Upper lobe of left lung (tissue), 6 donors: ENCODE measurements around the gene PRKCZ. TPM values are rescaled to one million over a fixed set of nuclear protein-coding genes. Genes with fewer than 3 reads are reported as not detected.

Source experiments
- ATAC-seq, 2 donors: fragments of 200-7000 bp; cut with Tn5 transposase; one replicate each; pipeline ENCODE4 v1.9.1; 2022; ENCODE audit warnings: mild to moderate bottlenecking in 2 of 2, moderate library complexity in 2 of 2; ENCODE audit not compliant: low FRiP score in 2 of 2
- DNase-seq, 2 donors: peaks; one replicate each; pipeline ENCODE4 v3.0.0-alpha.2; 2019 to 2020
- H3K27ac ChIP-seq, 4 donors: fragments of 200-600 bp; sonication (generic); one replicate each; pipeline ENCODE4 v1.5.1; 2016 to 2019
- H3K27me3 ChIP-seq, 4 donors: fragments of 200-600 bp; sonication (generic); one replicate each; pipeline ENCODE4 v1.5.1; 2017 to 2019
- H3K36me3 ChIP-seq, 4 donors: fragments of 200-600 bp; sonication (generic); one replicate each; pipeline ENCODE4 v1.5.1; 2016 to 2019
- H3K4me1 ChIP-seq, 4 donors: fragments of 200-600 bp; sonication (generic); one replicate each; pipeline ENCODE4 v1.5.1; 2018 to 2019
- H3K4me3 ChIP-seq, 4 donors: fragments of 200-600 bp; sonication (generic); one replicate each; pipeline ENCODE4 v1.5.1; 2017 to 2019; ENCODE audit warnings: mild to moderate bottlenecking in 2 of 4, moderate library complexity in 1 of 4
- H3K9me3 ChIP-seq, 4 donors: fragments of 200-600 bp; sonication (generic); one replicate each; pipeline ENCODE4 v1.5.1; 2018 to 2019
- EP300 ChIP-seq, 4 donors: sonication (generic); formaldehyde crosslinking; IDR thresholded peaks; one replicate each; pipeline ENCODE4 v1.5.1; 2017; ENCODE audit warnings: antibody characterized with exemption in 4 of 4, control low read depth in 2 of 4
- POLR2A ChIP-seq, 4 donors: fragments of 450-650 bp; IDR thresholded peaks; one replicate each; pipeline ENCODE4 v1.5.1; 2016 to 2017; ENCODE audit warnings: antibody characterized with exemption in 4 of 4, mild to moderate bottlenecking in 2 of 4
- POLR2AphosphoS5 ChIP-seq, 2 donors: sonication (generic); formaldehyde crosslinking; IDR thresholded peaks; one replicate each; pipeline ENCODE4 v1.5.1; 2017; ENCODE audit warnings: antibody characterized with exemption in 2 of 2
- WGBS, 2 donors: methylation state at CpG; one replicate each; pipeline ENCODE4 v1.1.5; 2017 to 2018; 5-methylcytosine and 5-hydroxymethylcytosine counted together
- total RNA-seq, 6 donors: library from RNA; depleted of rRNA in 4 of 6; stranded (reverse); fragments of >200 nt in 4 of 6; gene quantifications; one replicate each; pipeline versions ENCODE4 v1.1.0 to v1.2.1, GENCODE V29; 2016 to 2021
- TF ChIP-seq, protein P1 (sequence below), 6 experiments: fragments of 450-650 bp in 4 of 6; fragments of 200-600 bp in 2 of 6; sonication (generic) in 2 of 6; IDR thresholded peaks; one replicate each; pipeline ENCODE4 v1.5.1; 2016 to 2019; ENCODE audit warnings: antibody characterized with exemption in 6 of 6
- donor health status: DM: no; HTN: no; CAD: no; lungs with moderate emphysema.
- donor health status: DM: no; HTN: yes; CAD: no; lungs with severe emphysema.

Gene PRKCZ
- 100 to 1,000 TPM; 107 to 169 (median 138) TPM for total RNA-seq

GRCh38 chr1:2049718-2050431, at the start of gene PRKCZ:
TSS of gene PRKCZ (plus strand) at chr1:2050411. CDS start at chr1:2050631, 220 bp downstream.
- Histone ChIP-seq H3K4me1 (peaks cover 14 to 53% (median 26%) of the 10 kb centered on the region in 4 donors), H3K9me3 (no peaks in the 10 kb centered on the region), H3K36me3 (no peaks in the 10 kb centered on the region), H3K27ac (peak within 1 kb of the TSS; percentile 83 to 90 (median 88)), H3K4me3 (peak within 1 kb of the TSS; percentile 42 to 70 (median 64)), H3K27me3 (peaks cover 0 to 19% (median 7%) of the 10 kb centered on the region in 4 donors)
- TF ChIP-seq POLR2A (IDR thresholded peaks at IDR 0.05) (peak in 3 of 4 donors; percentile 21 to 69 (median 42)), POLR2AphosphoS5 (IDR thresholded peaks at IDR 0.05) (peak in 1 of 2 donors; percentile 17), EP300 (IDR thresholded peaks at IDR 0.05) (no peak)
- TF ChIP-seq, protein P1, sequence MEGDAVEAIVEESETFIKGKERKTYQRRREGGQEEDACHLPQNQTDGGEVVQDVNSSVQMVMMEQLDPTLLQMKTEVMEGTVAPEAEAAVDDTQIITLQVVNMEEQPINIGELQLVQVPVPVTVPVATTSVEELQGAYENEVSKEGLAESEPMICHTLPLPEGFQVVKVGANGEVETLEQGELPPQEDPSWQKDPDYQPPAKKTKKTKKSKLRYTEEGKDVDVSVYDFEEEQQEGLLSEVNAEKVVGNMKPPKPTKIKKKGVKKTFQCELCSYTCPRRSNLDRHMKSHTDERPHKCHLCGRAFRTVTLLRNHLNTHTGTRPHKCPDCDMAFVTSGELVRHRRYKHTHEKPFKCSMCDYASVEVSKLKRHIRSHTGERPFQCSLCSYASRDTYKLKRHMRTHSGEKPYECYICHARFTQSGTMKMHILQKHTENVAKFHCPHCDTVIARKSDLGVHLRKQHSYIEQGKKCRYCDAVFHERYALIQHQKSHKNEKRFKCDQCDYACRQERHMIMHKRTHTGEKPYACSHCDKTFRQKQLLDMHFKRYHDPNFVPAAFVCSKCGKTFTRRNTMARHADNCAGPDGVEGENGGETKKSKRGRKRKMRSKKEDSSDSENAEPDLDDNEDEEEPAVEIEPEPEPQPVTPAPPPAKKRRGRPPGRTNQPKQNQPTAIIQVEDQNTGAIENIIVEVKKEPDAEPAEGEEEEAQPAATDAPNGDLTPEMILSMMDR (IDR thresholded peaks at IDR 0.05) = no peak
- ATAC-seq (peak; percentile 79 to 88), DNase-seq (peak; percentile 92 to 99)
- 5% methylated on average over 18 of the region's 83 CpGs; no CpG with 5 or more reads in 1 of the 2 donors for WGBS, 2 donors

- no peak for TF ChIP-seq POLR2AphosphoS5 (IDR thresholded peaks at IDR 0.05)
- TF ChIP-seq EP300 (IDR thresholded peaks at IDR 0.05) = no peak
- TF ChIP-seq POLR2A (IDR thresholded peaks at IDR 0.05) = no peak
- H3K9me3 ChIP-seq = no peaks in the 10 kb centered on the region
- peaks cover 0 to 15% (median 10%) of the 10 kb centered on the region in 4 donors for H3K4me1 ChIP-seq
- 84 to 86% methylated on average over 7 of the region's 7 CpGs for WGBS, 2 donors
- no peak overlapping the region for H3K4me3 ChIP-seq
- no peak for ATAC-seq
- peaks cover 0 to 11% (median 0%) of the 10 kb centered on the region in 4 donors for H3K27me3 ChIP-seq
- no peak overlapping the region for H3K27ac ChIP-seq
- no peak for DNase-seq
- H3K36me3 ChIP-seq = no peaks in the 10 kb centered on the region
These were observed 49.8 kb upstream of the PRKCZ start for GRCh38 chr1:2000432-2000831.

DNA sequence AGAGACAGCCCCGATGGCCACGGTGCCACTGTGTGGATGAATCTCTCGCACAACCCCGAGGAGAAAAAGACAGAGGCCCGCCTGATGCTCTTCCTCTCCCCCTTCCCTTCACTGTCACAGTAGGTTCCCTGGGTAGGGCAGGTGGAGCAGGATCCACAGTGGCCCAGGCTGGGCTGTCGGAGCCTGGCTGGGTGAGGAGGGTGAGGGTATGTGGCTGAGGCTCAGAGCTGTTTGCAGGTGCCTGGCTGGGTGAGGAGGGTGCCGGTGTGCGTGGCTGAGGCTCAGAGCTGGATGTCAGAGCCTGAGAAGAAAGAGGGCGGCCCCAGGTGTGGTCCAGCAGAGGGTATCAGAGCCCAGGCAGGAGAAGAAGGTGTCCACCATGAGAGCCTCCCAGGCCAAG, 49.4 kb upstream of the PRKCZ start:
- no peaks in the 10 kb centered on the region for H3K9me3 ChIP-seq
- no peak overlapping the region for H3K4me3 ChIP-seq
- H3K27ac ChIP-seq = no peak overlapping the region
- peak in 1 of 2 donors; percentile 34 for ATAC-seq
- WGBS, 2 donors = 88 to 93% methylated on average over 9 of the region's 9 CpGs
- DNase-seq = peak in 1 of 2 donors; percentile 41
- peaks cover 0 to 15% (median 9%) of the 10 kb centered on the region in 4 donors for H3K4me1 ChIP-seq
- no peak for TF ChIP-seq POLR2A (IDR thresholded peaks at IDR 0.05)
- no peak for TF ChIP-seq EP300 (IDR thresholded peaks at IDR 0.05)
- TF ChIP-seq, protein P1 (IDR thresholded peaks at IDR 0.05) = no peak
- no peak for TF ChIP-seq POLR2AphosphoS5 (IDR thresholded peaks at IDR 0.05)
- no peaks in the 10 kb centered on the region for H3K36me3 ChIP-seq
- H3K27me3 ChIP-seq = peaks cover 0 to 11% (median 0%) of the 10 kb centered on the region in 4 donors

DNA sequence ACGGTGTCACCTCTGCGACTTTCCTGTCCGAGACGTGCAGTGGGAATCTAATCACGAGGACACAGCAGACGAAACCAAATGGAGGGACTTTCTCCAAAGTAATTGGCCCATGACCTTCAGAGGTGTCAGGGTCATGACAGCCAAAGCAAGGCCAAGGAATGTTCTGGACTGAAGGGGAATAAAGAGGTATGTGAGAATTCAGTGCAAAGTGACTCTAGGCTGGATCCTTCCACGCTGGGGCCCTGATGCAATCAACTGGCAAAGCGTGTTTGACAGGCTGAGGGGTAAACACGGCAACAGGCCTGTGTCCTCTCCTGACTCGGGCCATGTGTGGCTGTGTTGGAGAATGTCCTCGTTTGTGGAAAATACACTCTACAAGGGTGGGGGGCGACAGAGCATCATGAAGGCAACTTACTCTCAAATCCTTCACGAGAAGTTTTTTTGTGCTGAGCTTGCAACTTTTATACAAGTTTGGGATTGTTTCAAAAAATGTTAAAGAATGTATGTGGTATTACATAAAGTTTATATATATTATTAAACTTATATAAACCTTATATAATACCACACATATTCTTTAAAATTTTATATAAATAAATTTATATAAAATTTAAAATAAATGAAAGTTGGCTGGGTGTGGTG, 48.3 kb upstream of the PRKCZ start:
- TF ChIP-seq EP300 (IDR thresholded peaks at IDR 0.05) (peak in 1 of 4 donors; percentile 16), POLR2AphosphoS5 (IDR thresholded peaks at IDR 0.05) (peak; percentile 39 to 70), POLR2A (IDR thresholded peaks at IDR 0.05) (no peak)
- TF ChIP-seq, protein P1 (IDR thresholded peaks at IDR 0.05) = no peak
- H3K4me3 ChIP-seq = no peak overlapping the region
- ATAC-seq = peak in 1 of 2 donors; percentile 79
- H3K27ac ChIP-seq = no peak overlapping the region
- peak in 1 of 2 donors; percentile 49 for DNase-seq
- H3K27me3 ChIP-seq = peaks cover 0 to 11% (median 0%) of the 10 kb centered on the region in 4 donors
- no peaks in the 10 kb centered on the region for H3K9me3 ChIP-seq
- WGBS, 2 donors = 66 to 70% methylated on average over 13 of the region's 13 CpGs
- no peaks in the 10 kb centered on the region for H3K36me3 ChIP-seq
- H3K4me1 ChIP-seq = peaks cover 0 to 8% (median 6%) of the 10 kb centered on the region in 4 donors

- ATAC-seq (peak in 1 of 2 donors; percentile 60), DNase-seq (peak; percentile 26 to 91)
- Histone ChIP-seq H3K4me1 (peaks cover 0 to 8% (median 6%) of the 10 kb centered on the region in 4 donors), H3K27me3 (peaks cover 0 to 11% (median 0%) of the 10 kb centered on the region in 4 donors), H3K4me3 (peak within 1 kb of the TSS in 2 of 4 donors; percentile 15 to 26), H3K9me3 (no peaks in the 10 kb centered on the region), H3K27ac (no peak within 1 kb of the TSS), H3K36me3 (no peaks in the 10 kb centered on the region)
- WGBS, 2 donors = 5 to 10% methylated on average over 12 to 19 of the region's 49 CpGs
- TF ChIP-seq, protein P1 (IDR thresholded peaks at IDR 0.05) = no peak
- TF ChIP-seq POLR2A (IDR thresholded peaks at IDR 0.05) (no peak), POLR2AphosphoS5 (IDR thresholded peaks at IDR 0.05) (no peak), EP300 (IDR thresholded peaks at IDR 0.05) (no peak)
These were observed 46.6 kb upstream of the PRKCZ start, which contains the start of gene CFAP74 for GRCh38 chr1:2003541-2004131. TSS of gene CFAP74 (minus strand) at chr1:2003786. CDS start at chr1:1990956, 12,830 bp downstream.
